HEK293T (cell line): ENCODE data around the gene NOL4L.

ENCODE experiments used
- ARNT ChIP-seq: fragments of 450-650 bp; IDR thresholded peaks from 2 replicates; pipeline ENCODE4 v1.6.1; 2017; ENCODE audit warnings: mild to moderate bottlenecking
- BHLHE40 ChIP-seq: fragments of 450-650 bp; IDR thresholded peaks from 2 replicates; pipeline ENCODE4 v1.6.1; 2016; ENCODE audit warnings: mild to moderate bottlenecking, moderate library complexity, borderline replicate concordance
- FOXK2 ChIP-seq: fragments of 450-650 bp; IDR thresholded peaks from 2 replicates; pipeline ENCODE4 v1.6.1; 2016; ENCODE audit warnings: mild to moderate bottlenecking
- L3MBTL2 ChIP-seq: fragments of 450-650 bp; conservative IDR thresholded peaks from 2 replicates; pipeline ENCODE4 v1.6.1; 2016; ENCODE audit warnings: mild to moderate bottlenecking
- NFRKB ChIP-seq: fragments of 450-650 bp; IDR thresholded peaks from 2 replicates; pipeline ENCODE4 v1.6.1; 2016; ENCODE audit warnings: mild to moderate bottlenecking, moderate library complexity
- SP1 ChIP-seq: fragments of 450-650 bp; IDR thresholded peaks from 2 replicates; pipeline ENCODE4 v1.6.1; 2017
- ZNF384 ChIP-seq: fragments of 450-650 bp; IDR thresholded peaks from 2 replicates; pipeline ENCODE4 v1.6.1; 2016

GRCh38 chr20:32479012-32479411, 106.1 kb downstream of the NOL4L start:
- TF ChIP-seq NFRKB, result no peak
- no peak for TF ChIP-seq FOXK2
- TF ChIP-seq L3MBTL2, result no peak
- no peak for TF ChIP-seq SP1
- no peak for TF ChIP-seq BHLHE40
- TF ChIP-seq ZNF384, result no peak
- no peak for TF ChIP-seq ARNT
